PFSK-1 (cell line): Measurements from ENCODE around the gene RYK.

ENCODE experiments used
- FOXP2 ChIP-seq: optimal IDR thresholded peaks from 2 replicates; pipeline ENCODE3; 2011; ENCODE audit warnings: borderline replicate concordance, control low read depth, inconsistent platforms; ENCODE audit not compliant: insufficient read depth; ENCODE audit errors: extremely low read length, extremely low read depth
- POLR2AphosphoS5 ChIP-seq: IDR thresholded peaks from 2 replicates; pipeline ENCODE4 v1.6.1; 2012; ENCODE audit warnings: low read depth, mild to moderate bottlenecking, control low read depth, low read length, moderate library complexity
- SIN3A ChIP-seq: IDR thresholded peaks from 2 replicates; pipeline ENCODE4 v1.6.1; 2012; ENCODE audit warnings: mild to moderate bottlenecking, low read length, moderate library complexity, borderline replicate concordance; ENCODE audit not compliant: insufficient read depth
- TAF1 ChIP-seq: IDR thresholded peaks from 2 replicates; pipeline ENCODE4 v1.6.1; 2012; ENCODE audit warnings: low read length, control low read depth, borderline replicate concordance; ENCODE audit not compliant: insufficient read depth
- TF ChIP-seq, protein P1 (sequence below), 2 experiments: IDR thresholded peaks; 2 replicates each; pipeline versions ENCODE4 v1.6.1 to v1.8.0; 2011 to 2012; ENCODE audit warnings: low read depth in 2 of 2, low read length in 2 of 2, control low read depth in 1 of 2, inconsistent platforms in 1 of 2, mild to moderate bottlenecking in 1 of 2, moderate library complexity in 1 of 2; ENCODE audit not compliant: insufficient read depth in 1 of 2

DNA sequence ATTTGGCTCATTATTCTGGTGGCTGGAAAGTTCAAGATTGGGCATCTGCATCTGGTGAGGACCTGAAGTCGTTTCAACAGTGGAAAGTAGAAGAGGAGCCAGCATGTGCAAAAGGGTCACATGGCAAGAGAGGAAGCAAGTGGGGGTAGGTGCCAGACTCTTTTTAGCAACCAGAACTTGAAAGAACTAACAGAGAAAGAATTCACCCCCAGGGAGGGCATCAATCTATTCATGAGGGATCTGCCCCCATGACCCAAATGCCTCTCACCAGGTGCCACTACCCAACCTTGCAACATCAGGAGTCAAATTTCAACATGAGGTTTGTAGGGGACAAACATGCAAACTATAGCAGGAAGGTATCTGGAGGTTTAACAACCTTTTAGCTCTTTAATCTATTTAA lies 10.3 kb upstream of the RYK start:
- no peak for TF ChIP-seq SIN3A
- TF ChIP-seq, protein P1, sequence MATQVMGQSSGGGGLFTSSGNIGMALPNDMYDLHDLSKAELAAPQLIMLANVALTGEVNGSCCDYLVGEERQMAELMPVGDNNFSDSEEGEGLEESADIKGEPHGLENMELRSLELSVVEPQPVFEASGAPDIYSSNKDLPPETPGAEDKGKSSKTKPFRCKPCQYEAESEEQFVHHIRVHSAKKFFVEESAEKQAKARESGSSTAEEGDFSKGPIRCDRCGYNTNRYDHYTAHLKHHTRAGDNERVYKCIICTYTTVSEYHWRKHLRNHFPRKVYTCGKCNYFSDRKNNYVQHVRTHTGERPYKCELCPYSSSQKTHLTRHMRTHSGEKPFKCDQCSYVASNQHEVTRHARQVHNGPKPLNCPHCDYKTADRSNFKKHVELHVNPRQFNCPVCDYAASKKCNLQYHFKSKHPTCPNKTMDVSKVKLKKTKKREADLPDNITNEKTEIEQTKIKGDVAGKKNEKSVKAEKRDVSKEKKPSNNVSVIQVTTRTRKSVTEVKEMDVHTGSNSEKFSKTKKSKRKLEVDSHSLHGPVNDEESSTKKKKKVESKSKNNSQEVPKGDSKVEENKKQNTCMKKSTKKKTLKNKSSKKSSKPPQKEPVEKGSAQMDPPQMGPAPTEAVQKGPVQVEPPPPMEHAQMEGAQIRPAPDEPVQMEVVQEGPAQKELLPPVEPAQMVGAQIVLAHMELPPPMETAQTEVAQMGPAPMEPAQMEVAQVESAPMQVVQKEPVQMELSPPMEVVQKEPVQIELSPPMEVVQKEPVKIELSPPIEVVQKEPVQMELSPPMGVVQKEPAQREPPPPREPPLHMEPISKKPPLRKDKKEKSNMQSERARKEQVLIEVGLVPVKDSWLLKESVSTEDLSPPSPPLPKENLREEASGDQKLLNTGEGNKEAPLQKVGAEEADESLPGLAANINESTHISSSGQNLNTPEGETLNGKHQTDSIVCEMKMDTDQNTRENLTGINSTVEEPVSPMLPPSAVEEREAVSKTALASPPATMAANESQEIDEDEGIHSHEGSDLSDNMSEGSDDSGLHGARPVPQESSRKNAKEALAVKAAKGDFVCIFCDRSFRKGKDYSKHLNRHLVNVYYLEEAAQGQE (IDR thresholded peaks at IDR 0.05; ENCODE audit: insufficient read depth in 1 of 2, low read depth in 2 of 2, low read length in 2 of 2) = no peak
- TF ChIP-seq TAF1 = no peak
- TF ChIP-seq POLR2AphosphoS5 = no peak
- no peak for TF ChIP-seq FOXP2
